ENCODE data around the gene SMG6.

SMG6 gene

DNA sequence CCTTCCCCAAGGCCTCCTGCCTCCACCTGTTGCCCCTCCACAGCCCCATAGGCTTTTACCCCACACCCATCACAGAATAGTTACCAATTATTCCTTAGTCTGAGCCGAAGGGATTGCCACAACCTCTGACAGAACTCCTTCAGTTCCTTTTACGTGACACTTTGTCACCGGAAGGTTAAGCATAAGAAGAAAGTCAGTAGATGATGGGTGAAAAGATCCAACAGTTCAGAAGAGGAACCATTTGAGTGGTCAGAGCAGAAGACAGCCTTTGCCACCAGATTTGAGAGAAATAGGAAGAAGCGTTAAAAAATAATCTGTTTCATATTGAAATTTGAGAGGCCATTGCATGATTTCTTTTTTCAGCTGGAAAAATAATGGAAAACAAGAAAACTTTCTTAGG is 1.3 kb upstream of the SMG6 start:
- TF ChIP-seq, protein P1, sequence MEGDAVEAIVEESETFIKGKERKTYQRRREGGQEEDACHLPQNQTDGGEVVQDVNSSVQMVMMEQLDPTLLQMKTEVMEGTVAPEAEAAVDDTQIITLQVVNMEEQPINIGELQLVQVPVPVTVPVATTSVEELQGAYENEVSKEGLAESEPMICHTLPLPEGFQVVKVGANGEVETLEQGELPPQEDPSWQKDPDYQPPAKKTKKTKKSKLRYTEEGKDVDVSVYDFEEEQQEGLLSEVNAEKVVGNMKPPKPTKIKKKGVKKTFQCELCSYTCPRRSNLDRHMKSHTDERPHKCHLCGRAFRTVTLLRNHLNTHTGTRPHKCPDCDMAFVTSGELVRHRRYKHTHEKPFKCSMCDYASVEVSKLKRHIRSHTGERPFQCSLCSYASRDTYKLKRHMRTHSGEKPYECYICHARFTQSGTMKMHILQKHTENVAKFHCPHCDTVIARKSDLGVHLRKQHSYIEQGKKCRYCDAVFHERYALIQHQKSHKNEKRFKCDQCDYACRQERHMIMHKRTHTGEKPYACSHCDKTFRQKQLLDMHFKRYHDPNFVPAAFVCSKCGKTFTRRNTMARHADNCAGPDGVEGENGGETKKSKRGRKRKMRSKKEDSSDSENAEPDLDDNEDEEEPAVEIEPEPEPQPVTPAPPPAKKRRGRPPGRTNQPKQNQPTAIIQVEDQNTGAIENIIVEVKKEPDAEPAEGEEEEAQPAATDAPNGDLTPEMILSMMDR (IDR thresholded peaks at IDR 0.05; ENCODE audit: extremely low read depth, insufficient read depth, missing control alignments) = no peak
- in situ Hi-C loops (cut with MboI; ENCODE audit: low pct_unique_long_range_greater_than_20kb, low sequenced_read_pairs, unreplicated experiment) = no loop called here
- DNase-seq (ENCODE audit: low spot score) = no peak

DNA sequence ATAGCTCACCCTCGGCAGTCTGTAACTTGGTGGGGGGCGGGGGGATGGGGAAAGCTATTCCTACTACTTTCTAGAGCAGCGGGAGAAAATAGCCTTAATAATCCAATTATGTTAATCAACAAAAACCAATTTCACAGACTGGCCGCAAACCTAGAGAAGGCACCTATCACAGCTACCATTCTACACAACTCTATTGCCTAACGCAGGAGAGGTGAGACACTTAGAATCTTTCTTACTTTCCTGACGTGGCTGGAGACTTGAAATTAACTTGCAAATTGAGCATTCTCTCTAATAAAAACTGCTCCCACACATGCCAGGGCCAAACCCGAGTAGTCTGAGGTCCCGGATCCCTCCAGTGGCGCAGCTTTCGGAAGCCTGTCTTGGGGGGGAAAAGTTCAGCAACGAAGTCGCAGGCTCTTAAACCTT is 794 bp downstream of the SMG6 start:
- peak; percentile 52 for DNase-seq (ENCODE audit: low spot score)
- in situ Hi-C loops (cut with MboI; ENCODE audit: low pct_unique_long_range_greater_than_20kb, low sequenced_read_pairs, unreplicated experiment) = no loop called here
- TF ChIP-seq, protein P1 (IDR thresholded peaks at IDR 0.05; ENCODE audit: extremely low read depth, insufficient read depth, missing control alignments) = no peak

DNA sequence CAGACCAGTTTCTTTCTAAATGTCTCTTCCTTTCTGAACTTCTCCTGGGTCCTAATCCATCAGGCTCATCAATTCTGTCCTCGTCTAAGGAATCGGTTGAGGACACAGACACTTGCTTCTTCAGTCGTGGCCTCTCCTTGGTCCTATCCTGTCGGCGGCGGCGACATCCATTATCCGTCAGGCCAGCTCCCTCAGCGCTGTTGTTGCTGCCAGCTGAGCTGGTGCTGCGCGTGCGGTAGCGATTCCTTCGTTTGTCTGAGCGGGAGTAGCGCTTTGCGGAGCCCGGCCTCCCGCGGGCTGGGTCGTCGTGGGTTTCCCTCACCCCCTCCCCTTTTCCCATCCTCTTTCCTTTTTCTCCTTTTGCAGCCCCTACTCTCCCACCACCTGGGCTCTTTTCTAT is 3.8 kb downstream of the SMG6 start:
- TF ChIP-seq, protein P1 (IDR thresholded peaks at IDR 0.05; ENCODE audit: extremely low read depth, insufficient read depth, missing control alignments) = no peak
- in situ Hi-C loops (cut with MboI; ENCODE audit: low pct_unique_long_range_greater_than_20kb, low sequenced_read_pairs, unreplicated experiment) = no loop called here

DNA sequence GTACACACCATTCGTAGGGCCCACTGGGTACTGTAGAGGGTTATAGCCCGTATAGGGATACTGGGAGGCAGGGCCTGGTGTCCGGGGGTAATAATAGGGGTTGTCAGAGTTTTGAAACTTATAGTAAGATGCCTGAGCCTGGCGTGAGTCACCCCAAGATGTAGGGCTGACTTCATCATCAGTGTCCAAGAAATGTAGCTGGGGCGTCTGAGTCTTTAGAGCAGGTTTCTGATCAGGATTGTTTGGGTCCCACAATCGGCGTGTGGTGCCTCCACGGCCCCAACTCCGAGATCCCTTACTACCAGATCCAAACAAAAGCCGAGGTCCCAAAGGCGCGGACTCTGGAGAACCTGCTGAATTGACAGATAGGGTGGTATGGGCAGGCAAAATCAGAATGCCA is 4.4 kb downstream of the SMG6 start:
- in situ Hi-C loops (cut with MboI; ENCODE audit: low pct_unique_long_range_greater_than_20kb, low sequenced_read_pairs, unreplicated experiment) = no loop called here
- DNase-seq (ENCODE audit: low spot score) = no peak
- TF ChIP-seq, protein P1 (IDR thresholded peaks at IDR 0.05; ENCODE audit: extremely low read depth, insufficient read depth, missing control alignments) = no peak

More for the DNA sequence above, 3.8 kb downstream of the SMG6 start:
- DNase-seq (ENCODE audit: low spot score) = no peak

DNA sequence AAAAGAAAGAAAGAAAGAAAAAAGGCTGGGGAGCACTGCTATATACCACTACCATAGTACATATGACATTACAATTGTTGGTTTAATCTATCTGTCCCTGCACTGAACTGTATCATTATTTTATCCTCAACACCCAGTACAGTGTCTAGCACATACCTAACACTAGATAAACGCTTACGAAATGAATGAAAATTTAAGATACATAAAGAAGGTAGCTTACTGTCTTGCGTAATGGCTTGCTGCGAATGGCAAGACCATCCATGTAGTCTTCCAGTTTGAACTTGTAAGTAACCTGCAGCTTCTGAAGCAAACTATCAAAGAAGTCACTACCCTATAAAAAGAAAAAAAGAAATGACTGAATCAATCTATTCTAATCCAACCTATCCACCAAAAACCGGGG is 6.6 kb downstream of the SMG6 start:
- TF ChIP-seq, protein P1 (IDR thresholded peaks at IDR 0.05; ENCODE audit: extremely low read depth, insufficient read depth, missing control alignments) = no peak
- no peak for DNase-seq (ENCODE audit: low spot score)
- in situ Hi-C loops (cut with MboI; ENCODE audit: low pct_unique_long_range_greater_than_20kb, low sequenced_read_pairs, unreplicated experiment) = no loop called here

DNA sequence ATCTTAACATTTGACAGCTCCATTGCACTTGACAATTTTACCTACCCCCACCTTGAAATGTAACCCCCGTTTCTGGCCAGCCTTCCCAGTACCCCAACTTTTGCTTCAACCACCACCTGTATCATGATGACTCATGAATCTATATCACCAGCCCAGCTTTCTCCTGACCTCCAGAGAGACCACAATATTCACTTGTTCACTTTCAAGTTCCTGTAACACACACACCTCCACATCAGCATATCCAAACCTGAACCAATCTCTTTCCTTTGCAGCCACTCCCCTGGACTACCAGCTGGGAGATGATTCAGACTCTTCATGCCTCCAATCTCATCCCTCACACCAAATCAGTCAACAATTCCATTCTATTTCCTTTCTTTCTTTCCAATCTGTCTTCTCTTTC is 8.0 kb downstream of the SMG6 start:
- no peak for DNase-seq (ENCODE audit: low spot score)
- in situ Hi-C loops (cut with MboI; ENCODE audit: low pct_unique_long_range_greater_than_20kb, low sequenced_read_pairs, unreplicated experiment) = no loop called here
- TF ChIP-seq, protein P1 (IDR thresholded peaks at IDR 0.05; ENCODE audit: extremely low read depth, insufficient read depth, missing control alignments) = no peak

DNA sequence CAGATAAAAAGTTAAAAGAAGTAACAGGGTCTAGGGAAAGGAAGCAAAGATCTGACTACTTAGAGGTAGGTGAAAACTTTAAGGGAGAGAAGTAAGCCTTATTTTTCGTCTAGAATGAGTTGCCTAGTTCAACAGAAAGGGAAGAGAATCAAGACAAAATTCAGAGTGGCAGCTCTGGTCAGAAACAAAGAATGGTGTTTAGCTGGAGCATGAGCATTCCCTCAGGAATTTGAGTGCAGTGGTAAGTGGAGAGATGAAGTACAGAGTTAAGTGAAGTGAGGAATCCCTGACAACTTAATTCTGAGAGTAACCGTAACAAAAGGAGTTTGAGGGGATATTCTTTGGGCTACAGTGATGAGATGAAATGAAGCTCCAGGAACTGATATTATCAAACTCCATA is 11.5 kb downstream of the SMG6 start:
- TF ChIP-seq, protein P1 (IDR thresholded peaks at IDR 0.05; ENCODE audit: extremely low read depth, insufficient read depth, missing control alignments) = no peak
- no peak for DNase-seq (ENCODE audit: low spot score)
- in situ Hi-C loops (cut with MboI; ENCODE audit: low pct_unique_long_range_greater_than_20kb, low sequenced_read_pairs, unreplicated experiment) = no loop called here

All from GM13977 (cell line).